A549 treated with CpdA at 1 μM for 4 hours (cell line): ENCODE data around the gene ZNF174. TPM values are rescaled to one million over a fixed set of nuclear protein-coding genes. Genes with fewer than 3 reads are reported as not detected.

Experiments
- total RNA-seq: library from RNA; stranded (reverse); fragments of 200-300 nt; extraction: Qiagen RNA extraction; gene quantifications from 5 replicates; pipeline ENCODE4 v1.2.3, GENCODE V29; 2022; ENCODE audit warnings: low read depth

Gene ZNF174
- 13.0 to 16.8 TPM (median 14.3 TPM) in 5 replicates for total RNA-seq

GRCh38 chr16:3400779-3401688 lies at the start of gene ZNF174, which contains the start of gene ZSCAN32:
ZNF174 (plus strand) TSS chr16:3401215; CDS start chr16:3402005, 790 bp downstream.
ZSCAN32 (minus strand) TSS chr16:3401004; CDS start chr16:3397557, 3,447 bp downstream.

GRCh38 chr16:3355589-3355988 lies 45.4 kb upstream of the ZNF174 start, which contains the start of gene OR2C1:
OR2C1 (plus strand) TSS chr16:3355889; CDS start chr16:3355941, 52 bp downstream.

GRCh38 chr16:3443108-3444031 lies 42.4 kb downstream of the ZNF174 start, which contains the start of the genes NAA60 and ZNF597:
NAA60 (plus strand) TSS chr16:3443680; CDS start chr16:3476228, 32,548 bp downstream.
ZNF597 (minus strand) TSS chr16:3443504; CDS start chr16:3443153, 351 bp downstream.

Other genes starting within 250 kb of the ZNF174 start
- gene OR1F1, start 213.0 kb upstream of the ZNF174 start, total RNA-seq = 0.29 to 0.48 TPM (median 0.40 TPM) in 3 of 5 replicates, not detected in the others
- gene ZNF200, start 166.1 kb upstream of the ZNF174 start, total RNA-seq = 8.1 to 11.5 TPM (median 8.3 TPM) in 5 replicates
- gene MEFV, start 144.6 kb upstream of the ZNF174 start, total RNA-seq = not detected in 5 replicates
- 36.1 to 39.3 TPM (median 37.6 TPM) in 5 replicates for gene ZNF263, start 117.7 kb upstream of the ZNF174 start, total RNA-seq
- gene TIGD7, start 95.8 kb upstream of the ZNF174 start, total RNA-seq = 0.86 to 1.5 TPM (median 1.4 TPM) in 5 replicates
- gene ZNF75A, start 95.7 kb upstream of the ZNF174 start, total RNA-seq = 9.0 to 12.3 TPM (median 10.7 TPM) in 5 replicates
- not detected in 5 replicates for gene OR2C1, start 45.3 kb upstream of the ZNF174 start, total RNA-seq
- 9.6 to 19.4 TPM (median 14.7 TPM) in 5 replicates for gene ZSCAN32, start 211 bp upstream of the ZNF174 start, total RNA-seq
- 0.90 to 1.3 TPM (median 1.1 TPM) in 5 replicates for gene ZNF597, start 42.3 kb downstream of the ZNF174 start, total RNA-seq
- 50.7 to 54.8 TPM (median 51.4 TPM) in 5 replicates for gene NAA60, start 42.5 kb downstream of the ZNF174 start, total RNA-seq
- not detected in 5 replicates for gene C16orf90, start 94.3 kb downstream of the ZNF174 start, total RNA-seq
- 17.2 to 22.9 TPM (median 19.4 TPM) in 5 replicates for gene CLUAP1, start 99.8 kb downstream of the ZNF174 start, total RNA-seq
- 0.01 to 0.05 TPM in 2 of 5 replicates, not detected in the others for gene NLRC3, start 176.2 kb downstream of the ZNF174 start, total RNA-seq
- gene SLX4, start 210.4 kb downstream of the ZNF174 start, total RNA-seq = 4.2 to 6.0 TPM (median 5.2 TPM) in 5 replicates